DOHH2 (cell line): ENCODE results near the gene PRDX5.

Experiments
- H3F3A ChIP-seq: fragments of 200-600 bp; sonication (generic), shearing (Covaris generic); 2 replicates; pipeline ENCODE4 v1.6.0; 2016; ENCODE audit warnings: antibody characterized with exemption, mild to moderate bottlenecking; ENCODE audit not compliant: control insufficient read depth, insufficient read depth
- H3K27ac ChIP-seq: fragments of 200-600 bp; sonication (generic); 2 replicates; pipeline ENCODE4 v1.5.1; 2014; ENCODE audit warnings: low read depth, mild to moderate bottlenecking, low read length, moderate library complexity
- H3K27me3 ChIP-seq: fragments of 200-600 bp; sonication (generic); 2 replicates; pipeline ENCODE4 v1.6.1; 2014; ENCODE audit warnings: mild to moderate bottlenecking, low read length, mixed read lengths; ENCODE audit not compliant: control insufficient read depth
- H3K36me3 ChIP-seq: fragments of 200-600 bp; sonication (generic); 2 replicates; pipeline ENCODE4 v1.6.1; 2014; ENCODE audit warnings: mild to moderate bottlenecking, low read length, moderate library complexity, mixed read lengths; ENCODE audit not compliant: control insufficient read depth
- H3K4me1 ChIP-seq: fragments of 200-600 bp; sonication (generic); 2 replicates; pipeline ENCODE4 v1.6.1; 2014; ENCODE audit warnings: mild to moderate bottlenecking, low read length, mixed read lengths; ENCODE audit not compliant: control insufficient read depth
- H3K4me2 ChIP-seq: fragments of 200-600 bp; sonication (generic); 2 replicates; pipeline ENCODE4 v1.6.0; 2014; ENCODE audit warnings: mild to moderate bottlenecking, low read length, moderate library complexity
- H3K4me3 ChIP-seq: fragments of 200-600 bp; sonication (generic); 2 replicates; pipeline ENCODE4 v1.5.1; 2014; ENCODE audit warnings: mild to moderate bottlenecking, low read length, mixed read lengths
- H3K79me2 ChIP-seq: fragments of 200-600 bp; sonication (generic); 2 replicates; pipeline ENCODE4 v1.6.1; 2014; ENCODE audit warnings: mild to moderate bottlenecking, low read length, mixed read lengths; ENCODE audit not compliant: control insufficient read depth
- H3K9me2 ChIP-seq: fragments of 200-600 bp; sonication (generic); replicated peaks from 2 replicates; pipeline ENCODE4 v1.6.1; 2014; ENCODE audit warnings: mild to moderate bottlenecking, low read length, mixed read lengths; ENCODE audit not compliant: control insufficient read depth
- H3K9me3 ChIP-seq: fragments of 200-600 bp; sonication (generic); 2 replicates; pipeline ENCODE4 v1.6.1; 2014; ENCODE audit warnings: antibody characterized with exemption, low read length, mixed read lengths; ENCODE audit not compliant: control insufficient read depth, insufficient read depth
- H4K20me1 ChIP-seq: fragments of 200-600 bp; sonication (generic); 2 replicates; pipeline ENCODE4 v1.6.0; 2014; ENCODE audit warnings: low read depth, mild to moderate bottlenecking, antibody characterized with exemption, low read length, moderate library complexity; ENCODE audit not compliant: control insufficient read depth, insufficient read depth
- CTCF ChIP-seq: fragments of 200-600 bp; sonication (generic); IDR thresholded peaks from one replicate; pipeline ENCODE4 v1.5.1; 2014; ENCODE audit warnings: antibody characterized with exemption, mild to moderate bottlenecking, low read depth, low read length; ENCODE audit not compliant: poor library complexity, severe bottlenecking
- EZH2phosphoT487 ChIP-seq: fragments of 200-600 bp; sonication (generic); IDR thresholded peaks from 2 replicates; pipeline ENCODE4 v1.6.1; 2017; ENCODE audit warnings: borderline replicate concordance, mild to moderate bottlenecking, antibody characterized with exemption, low read length, moderate library complexity, mixed read lengths

Gene PRDX5

GRCh38 chr11:64317961-64318765 is at the start of gene PRDX5:
TSS of gene PRDX5 (plus strand) at chr11:64318121. CDS start at chr11:64318216, 95 bp downstream.
- peaks cover 66% of the 10 kb centered on the region for H3K36me3 ChIP-seq
- peaks cover 16% of the 10 kb centered on the region for H3F3A ChIP-seq
- H3K4me3 ChIP-seq, result peak within 1 kb of the TSS; percentile 91

GRCh38 chr11:64268893-64269539 is 48.9 kb upstream of the PRDX5 start:
- no peaks in the 10 kb centered on the region for H3K27me3 ChIP-seq
- H3K79me2 ChIP-seq, result peaks cover 30% of the 10 kb centered on the region
- H3K36me3 ChIP-seq, result peaks cover 33% of the 10 kb centered on the region
- peak overlapping the region; percentile 90 for H3K27ac ChIP-seq
- H3K4me3 ChIP-seq, result peak overlapping the region; percentile 90
- H4K20me1 ChIP-seq, result no peaks in the 10 kb centered on the region
- TF ChIP-seq CTCF (peak; percentile 35), EZH2phosphoT487 (no peak)
- peaks cover 12% of the 10 kb centered on the region for H3F3A ChIP-seq
- H3K4me2 ChIP-seq, result peak overlapping the region; percentile 100
- H3K4me1 ChIP-seq, result peaks cover 26% of the 10 kb centered on the region
- H3K9me3 ChIP-seq, result no peaks in the 10 kb centered on the region
- H3K9me2 ChIP-seq, result no peaks in the 10 kb centered on the region

More at GRCh38 chr11:64317961-64318765, at the start of gene PRDX5:
- Histone ChIP-seq H3K79me2 (peaks cover 41% of the 10 kb centered on the region), H3K4me1 (peaks cover 28% of the 10 kb centered on the region), H3K27me3 (no peaks in the 10 kb centered on the region), H3K9me2 (no peaks in the 10 kb centered on the region), H3K9me3 (no peaks in the 10 kb centered on the region), H4K20me1 (no peaks in the 10 kb centered on the region), H3K4me2 (peak within 1 kb of the TSS; percentile 79), H3K27ac (peak within 1 kb of the TSS; percentile 93)
- TF ChIP-seq CTCF (peak; percentile 51), EZH2phosphoT487 (no peak)

GRCh38 chr11:64269540-64270220 is 48.2 kb upstream of the PRDX5 start:
- H3K4me3 ChIP-seq, result peak overlapping the region; percentile 90
- peaks cover 30% of the 10 kb centered on the region for H3K79me2 ChIP-seq
- H4K20me1 ChIP-seq, result no peaks in the 10 kb centered on the region
- peak overlapping the region; percentile 100 for H3K4me2 ChIP-seq
- H3K4me1 ChIP-seq, result peaks cover 26% of the 10 kb centered on the region
- H3F3A ChIP-seq, result peaks cover 12% of the 10 kb centered on the region
- H3K9me3 ChIP-seq, result no peaks in the 10 kb centered on the region
- TF ChIP-seq CTCF (peak; percentile 19), EZH2phosphoT487 (no peak)
- H3K9me2 ChIP-seq, result no peaks in the 10 kb centered on the region
- H3K36me3 ChIP-seq, result peaks cover 29% of the 10 kb centered on the region
- H3K27me3 ChIP-seq, result no peaks in the 10 kb centered on the region
- peak overlapping the region; percentile 90 for H3K27ac ChIP-seq
